Keratinocyte (primary cell): Measurements from ENCODE around the gene C11orf58. TPM values are rescaled to one million over a fixed set of nuclear protein-coding genes. Genes with fewer than 3 reads are reported as not detected.

Source experiments
- DNase-seq: peaks from one replicate; pipeline ENCODE4 v3.0.0-alpha.2; 2011; ENCODE audit warnings: low read depth, missing footprints, low spot score
- FAIRE-seq: peaks from 2 replicates; lab custom pipeline; 2011; peaks lifted over from hg19 to GRCh38; lab: Jason Lieb, UNC
- H2AFZ ChIP-seq: 2 replicates; pipeline ENCODE4 v1.6.0; 2012; ENCODE audit warnings: low read length, control low read depth, inconsistent platforms; ENCODE audit not compliant: control insufficient read depth
- H3K27ac ChIP-seq: 2 replicates; pipeline ENCODE4 v1.5.1; 2011; ENCODE audit warnings: low read length; ENCODE audit not compliant: control insufficient read depth, insufficient read depth
- H3K27me3 ChIP-seq: 3 replicates; pipeline ENCODE4 v1.6.0; 2011; ENCODE audit warnings: low read length; ENCODE audit not compliant: control insufficient read depth, insufficient read depth; ENCODE audit errors: extremely low read depth
- H3K36me3 ChIP-seq, 2 experiments: 2 replicates in 1 of 2; 3 replicates in 1 of 2; pipeline ENCODE4 v1.5.1; 2011; ENCODE audit warnings: low read length in 2 of 2, mild to moderate bottlenecking in 1 of 2; ENCODE audit not compliant: control insufficient read depth in 2 of 2, insufficient read depth in 2 of 2; ENCODE audit errors: extremely low read depth in 1 of 2
- H3K4me1 ChIP-seq: 3 replicates; pipeline ENCODE4 v1.5.1; 2011; ENCODE audit warnings: low read length; ENCODE audit not compliant: control insufficient read depth, insufficient read depth; ENCODE audit errors: extremely low read depth
- H3K4me2 ChIP-seq: 3 replicates; pipeline ENCODE4 v1.6.0; 2011; ENCODE audit warnings: low read depth, low read length; ENCODE audit not compliant: control insufficient read depth, insufficient read depth; ENCODE audit errors: extremely low read depth
- H3K4me3 ChIP-seq, 3 experiments: fragments of 200-600 bp in 1 of 3; sonication (generic) in 1 of 3; 2 replicates in 2 of 3; 3 replicates in 1 of 3; pipeline ENCODE4 v1.5.1; 2011 to 2016; ENCODE audit warnings: low read length in 3 of 3, mild to moderate bottlenecking in 3 of 3, control low read depth in 2 of 3, inconsistent platforms in 1 of 3, low read depth in 1 of 3, mixed read lengths in 1 of 3, mixed run types in 1 of 3, moderate library complexity in 1 of 3; ENCODE audit not compliant: control insufficient read depth in 2 of 3, insufficient read depth in 2 of 3; ENCODE audit errors: extremely low read depth in 1 of 3
- H3K79me2 ChIP-seq: 2 replicates; pipeline ENCODE4 v1.6.0; 2012; ENCODE audit warnings: low read length; ENCODE audit not compliant: control insufficient read depth, insufficient read depth
- H3K9ac ChIP-seq: 3 replicates; pipeline ENCODE4 v1.6.0; 2011; ENCODE audit warnings: low read length; ENCODE audit not compliant: control insufficient read depth, insufficient read depth; ENCODE audit errors: extremely low read depth
- H3K9me1 ChIP-seq: 3 replicates; pipeline ENCODE4 v1.6.0; 2011; ENCODE audit warnings: low read length; ENCODE audit not compliant: control insufficient read depth, insufficient read depth; ENCODE audit errors: extremely low read depth
- H3K9me3 ChIP-seq: 2 replicates; pipeline ENCODE4 v1.5.1; 2012; ENCODE audit warnings: low read depth, low read length; ENCODE audit not compliant: control insufficient read depth
- H4K20me1 ChIP-seq: 3 replicates; pipeline ENCODE4 v1.6.0; 2011; ENCODE audit warnings: low read length; ENCODE audit not compliant: control insufficient read depth, insufficient read depth; ENCODE audit errors: extremely low read depth
- CTCF ChIP-seq, 3 experiments: IDR thresholded peaks in 1 of 3; conservative IDR thresholded peaks in 1 of 3; optimal IDR thresholded peaks in 1 of 3; 2 replicates in 2 of 3; 3 replicates in 1 of 3; pipeline versions ENCODE3 to v1.5.1; 2011; ENCODE audit warnings: low read length in 3 of 3, mild to moderate bottlenecking in 3 of 3, moderate library complexity in 2 of 3, control low read depth in 1 of 3, inconsistent platforms in 1 of 3; ENCODE audit not compliant: insufficient read depth in 2 of 3; ENCODE audit errors: extremely low read depth in 1 of 3
- EZH2 ChIP-seq: IDR thresholded peaks from one replicate; pipeline ENCODE4 v1.6.1; 2012; ENCODE audit warnings: inconsistent platforms, mild to moderate bottlenecking, low read length, moderate library complexity
- dilution Hi-C: fragments of 300-500 bp; cut with MboI; formaldehyde crosslinking; loops from one replicate; pipeline ENCODE4 v1.7.0; 2020; ENCODE audit warnings: low sequenced_read_pairs; ENCODE audit not compliant: extremely low pct_ligation_motif_present
- polyA plus RNA-seq, 5 experiments: library from polyadenylated mRNA; depleted of rRNA in 3 of 5; stranded (reverse) in 3 of 5; stranded (forward) in 1 of 5; unstranded in 1 of 5; fragments of >200 nt; gene quantifications; 1 replicate in 1 of 5; 2 replicates in 3 of 5; 3 replicates in 1 of 5; pipeline versions ENCODE4 v1.2.1 to v1.2.3, GENCODE V29; 2011 to 2012; ENCODE audit warnings: missing spikeins in 2 of 5, low read depth in 1 of 5, low replicate concordance in 1 of 5

C11orf58 gene
- polyA plus RNA-seq, 1 donor (not counting 4 experiments of a cell fraction or from before 2014, with no cell fraction given): 166 TPM

GRCh38 chr11:16741473-16741872 is 3.0 kb downstream of the C11orf58 start:
- H3K79me2 ChIP-seq: peaks cover 71% of the 10 kb centered on the region
- FAIRE-seq (no peak), DNase-seq (no peak)
- dilution Hi-C loops: no loop called here
- H3K4me3 ChIP-seq: no peak overlapping the region
- peaks cover 6% of the 10 kb centered on the region for H4K20me1 ChIP-seq
- no peak overlapping the region for H3K9ac ChIP-seq
- peaks cover 10% of the 10 kb centered on the region for H3K4me1 ChIP-seq
- no peaks in the 10 kb centered on the region for H3K27me3 ChIP-seq
- H3K9me1 ChIP-seq: no peaks in the 10 kb centered on the region
- TF ChIP-seq EZH2: no peak
- no peak for TF ChIP-seq CTCF (optimal IDR thresholded peaks at IDR 0.05 in 1 of 3, IDR thresholded peaks at IDR 0.05 in 1 of 3, conservative IDR thresholded peaks at IDR 0.05 in 1 of 3; ENCODE audit: extremely low read depth in 1 of 3, insufficient read depth in 2 of 3, low read length in 3 of 3)
- no peaks in the 10 kb centered on the region for H3K9me3 ChIP-seq
- peak overlapping the region; percentile 27 for H3K4me2 ChIP-seq
- H2AFZ ChIP-seq: no peak overlapping the region
- H3K27ac ChIP-seq: no peak overlapping the region
- H3K36me3 ChIP-seq: peaks cover 2 to 13% of the 10 kb centered on the region in 2 experiments

- Histone ChIP-seq H3K36me3 (peaks cover 4 to 16% of the 10 kb centered on the region in 2 experiments), H4K20me1 (peaks cover 6% of the 10 kb centered on the region), H3K9me1 (no peaks in the 10 kb centered on the region), H3K9ac (no peak overlapping the region), H3K4me2 (no peak overlapping the region), H3K27ac (no peak overlapping the region), H3K4me3 (no peak overlapping the region), H3K4me1 (peaks cover 10% of the 10 kb centered on the region), H3K9me3 (no peaks in the 10 kb centered on the region), H2AFZ (no peak overlapping the region), H3K27me3 (no peaks in the 10 kb centered on the region), H3K79me2 (peaks cover 74% of the 10 kb centered on the region)
- dilution Hi-C loops: no loop called here
- TF ChIP-seq EZH2: no peak
- no peak for TF ChIP-seq CTCF (optimal IDR thresholded peaks at IDR 0.05 in 1 of 3, IDR thresholded peaks at IDR 0.05 in 1 of 3, conservative IDR thresholded peaks at IDR 0.05 in 1 of 3; ENCODE audit: extremely low read depth in 1 of 3, insufficient read depth in 2 of 3, low read length in 3 of 3)
- no peak for DNase-seq
- FAIRE-seq: no peak
Observed at GRCh38 chr11:16743478-16743877, 5.0 kb downstream of the C11orf58 start.
